ENCODE measurements around the gene LIN7C. TPM values are rescaled to one million over a fixed set of nuclear protein-coding genes. Genes with fewer than 3 reads are reported as not detected.

LIN7C gene
- total RNA-seq, 1 experiment from 2014 or later = 38.7 TPM

DNA sequence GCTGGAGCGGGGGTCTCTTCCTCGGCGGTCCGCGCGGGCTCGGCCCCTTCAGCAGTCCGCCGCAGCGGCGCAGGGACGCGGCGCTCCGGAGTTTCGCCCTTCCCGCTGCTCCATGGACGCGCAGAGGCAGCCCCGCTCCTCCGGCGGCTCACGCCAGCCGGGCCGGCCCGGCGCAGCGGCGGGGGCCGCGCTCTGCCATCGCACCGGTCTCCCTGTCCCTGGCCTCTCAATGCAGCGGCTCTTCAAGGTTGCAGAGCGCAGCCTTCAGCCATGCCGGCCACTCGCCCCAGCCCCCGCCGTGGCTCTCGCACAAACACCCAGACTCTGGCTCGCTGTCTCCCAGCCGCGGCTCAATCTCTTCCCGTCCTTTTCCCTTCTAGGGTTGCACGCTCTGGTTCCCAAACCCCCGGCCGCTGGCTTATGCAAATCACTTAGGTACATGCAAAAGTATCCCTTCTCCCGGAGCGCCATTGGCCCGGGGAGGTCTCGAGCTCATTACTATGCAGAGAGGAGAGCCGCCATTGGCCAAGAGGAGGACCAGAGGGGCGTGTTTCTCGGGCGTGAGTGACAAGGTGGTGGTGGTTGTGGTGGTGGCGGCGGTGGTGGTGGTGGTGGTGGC, 34.1 kb downstream of the LIN7C start, which contains the start of gene LGR4:
LGR4 (minus strand) TSS at position 393 of the 619 bp plus-strand sequence. CDS start 488 bp downstream, outside the sequence.
- peak; percentile 97 for DNase-seq (ENCODE audit: low spot score)
- in situ Hi-C loops (cut with HindIII; ENCODE audit: low sequenced_read_pairs) = no loop called here

DNA sequence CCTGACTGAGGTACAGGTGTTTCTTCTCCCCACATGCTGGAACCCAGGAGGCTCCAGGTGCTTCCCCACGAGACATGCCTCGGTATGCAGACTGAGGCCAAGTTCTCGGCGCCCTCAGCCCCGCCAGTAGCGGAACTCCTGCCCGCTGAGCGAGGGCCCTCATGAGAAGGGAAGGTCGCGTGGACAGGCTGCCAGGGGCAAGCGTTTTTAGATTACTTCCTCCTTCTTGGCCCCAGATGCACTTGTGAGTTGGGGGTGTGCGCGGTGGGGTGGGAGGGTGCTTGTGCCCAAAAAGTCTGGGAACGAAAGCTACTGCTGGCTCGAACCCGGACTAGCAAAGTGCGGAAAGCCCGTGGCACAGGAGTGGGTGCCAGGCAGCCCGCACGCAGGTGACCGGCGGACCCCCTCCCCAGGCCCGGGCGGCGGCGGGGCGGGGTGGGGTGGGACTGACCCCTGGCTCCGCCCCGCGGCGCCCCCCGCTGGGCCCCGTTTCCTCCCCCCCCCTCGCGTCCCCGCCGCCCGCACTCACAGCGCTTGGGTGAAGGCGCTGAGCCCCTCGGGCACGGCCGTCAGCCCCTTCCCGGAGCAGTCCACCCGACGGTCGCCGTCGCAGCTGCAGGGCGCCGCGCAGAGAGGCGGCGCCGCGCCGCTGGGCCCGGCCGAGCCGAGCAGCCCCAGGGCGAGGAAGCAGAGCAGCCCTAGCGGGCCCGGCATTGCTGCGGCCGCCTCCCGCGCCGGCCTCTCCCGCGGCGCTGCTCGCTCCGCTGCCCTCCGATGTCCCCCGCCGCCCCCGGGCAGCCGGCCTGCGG, 34.8 kb downstream of the LIN7C start:
- DNase-seq (ENCODE audit: low spot score) = peak; percentile 35
- in situ Hi-C loops (cut with HindIII; ENCODE audit: low sequenced_read_pairs) = no loop called here

DNA sequence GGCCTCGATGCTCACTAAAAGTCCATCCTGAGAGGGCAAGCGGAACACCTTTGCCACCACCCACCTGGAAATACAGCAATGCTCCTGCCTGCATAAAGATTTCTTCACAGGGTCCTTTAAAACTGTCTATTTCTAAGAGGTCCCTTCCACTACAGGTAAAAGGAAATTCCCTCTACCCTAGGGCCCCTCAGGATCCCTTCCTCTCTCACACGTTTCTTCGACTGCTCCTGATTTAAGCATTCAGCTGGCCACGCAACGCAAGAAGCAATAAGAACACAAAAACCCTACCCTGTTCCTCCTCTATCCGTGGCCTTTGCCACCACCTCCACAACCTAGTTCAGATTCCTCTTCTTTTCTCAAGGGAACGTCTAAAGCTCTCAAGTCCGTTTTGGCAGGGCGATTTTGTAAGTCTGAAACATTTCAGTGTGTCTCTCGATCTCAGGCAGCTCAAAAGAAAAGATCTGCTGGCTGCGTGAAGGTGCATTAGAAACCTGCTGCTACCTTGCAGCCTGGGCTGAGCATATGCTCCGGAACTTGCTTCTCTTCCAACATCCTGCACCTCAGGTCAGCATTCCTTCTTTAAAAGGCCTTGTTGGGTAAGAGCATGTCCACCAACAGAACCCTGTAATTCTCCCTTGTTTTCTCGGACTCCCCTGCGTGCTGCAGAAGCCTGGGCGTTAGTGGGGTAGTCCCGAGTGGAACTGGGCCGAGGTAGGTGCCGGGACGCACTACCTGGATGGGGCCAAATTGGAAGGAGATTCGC, 35.6 kb downstream of the LIN7C start:
- DNase-seq (ENCODE audit: low spot score) = peak; percentile 83
- in situ Hi-C loops (cut with HindIII; ENCODE audit: low sequenced_read_pairs) = no loop called here

DNA sequence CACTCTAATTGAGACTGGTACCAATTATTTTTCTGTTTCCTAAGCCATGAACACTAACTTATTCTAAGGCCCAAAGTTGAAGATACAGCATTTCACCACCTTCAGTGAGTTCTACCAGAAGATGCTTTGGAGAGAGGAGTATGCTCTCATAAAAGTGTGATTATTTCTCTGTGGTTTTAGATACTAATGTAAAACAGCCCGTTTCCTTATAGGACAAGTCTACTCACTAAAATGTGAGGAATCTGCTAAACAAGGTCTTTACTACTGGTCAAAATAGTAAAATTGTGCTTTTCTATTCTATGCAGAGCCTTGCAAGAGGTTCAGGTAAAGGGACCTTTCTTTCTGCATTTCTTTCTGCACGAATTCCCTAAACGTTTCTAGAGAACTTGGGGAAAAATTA, 36.4 kb downstream of the LIN7C start:
- DNase-seq (ENCODE audit: low spot score) = no peak
- in situ Hi-C loops (cut with HindIII; ENCODE audit: low sequenced_read_pairs) = no loop called here

DNA sequence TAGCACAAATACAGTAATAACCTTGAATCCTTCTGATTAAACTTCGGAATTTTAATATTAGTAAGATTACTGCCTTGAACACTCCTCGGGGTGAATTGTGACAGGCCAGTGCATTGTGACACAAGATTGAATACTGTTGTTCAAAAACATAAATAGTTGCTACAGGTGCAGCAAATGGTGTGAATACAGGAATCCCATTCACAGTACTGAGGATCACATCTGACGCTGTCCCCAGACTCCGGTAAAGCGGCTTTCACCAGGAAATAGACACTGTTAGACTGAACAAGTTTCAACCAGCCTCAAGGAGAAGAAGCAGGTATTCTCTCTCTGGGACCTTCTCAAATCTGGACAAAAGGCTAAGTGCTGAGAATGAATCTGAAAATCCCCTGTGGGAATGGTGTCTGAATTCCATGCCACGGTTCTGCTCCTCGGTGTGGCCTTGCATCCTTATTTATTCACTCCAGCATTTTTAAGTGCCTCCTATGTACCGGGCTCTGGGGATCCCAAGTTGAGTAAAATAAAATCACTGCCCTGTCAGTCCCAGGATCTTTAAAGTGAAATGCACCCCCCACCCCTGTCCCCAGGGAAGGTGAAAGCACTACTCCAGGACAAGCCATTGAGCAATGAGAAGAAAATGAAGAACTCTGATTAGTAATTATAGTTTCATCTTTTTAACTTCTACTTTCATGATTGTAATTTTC, 37.4 kb downstream of the LIN7C start:
- in situ Hi-C loops (cut with HindIII; ENCODE audit: low sequenced_read_pairs) = no loop called here
- no peak for DNase-seq (ENCODE audit: low spot score)

DNA sequence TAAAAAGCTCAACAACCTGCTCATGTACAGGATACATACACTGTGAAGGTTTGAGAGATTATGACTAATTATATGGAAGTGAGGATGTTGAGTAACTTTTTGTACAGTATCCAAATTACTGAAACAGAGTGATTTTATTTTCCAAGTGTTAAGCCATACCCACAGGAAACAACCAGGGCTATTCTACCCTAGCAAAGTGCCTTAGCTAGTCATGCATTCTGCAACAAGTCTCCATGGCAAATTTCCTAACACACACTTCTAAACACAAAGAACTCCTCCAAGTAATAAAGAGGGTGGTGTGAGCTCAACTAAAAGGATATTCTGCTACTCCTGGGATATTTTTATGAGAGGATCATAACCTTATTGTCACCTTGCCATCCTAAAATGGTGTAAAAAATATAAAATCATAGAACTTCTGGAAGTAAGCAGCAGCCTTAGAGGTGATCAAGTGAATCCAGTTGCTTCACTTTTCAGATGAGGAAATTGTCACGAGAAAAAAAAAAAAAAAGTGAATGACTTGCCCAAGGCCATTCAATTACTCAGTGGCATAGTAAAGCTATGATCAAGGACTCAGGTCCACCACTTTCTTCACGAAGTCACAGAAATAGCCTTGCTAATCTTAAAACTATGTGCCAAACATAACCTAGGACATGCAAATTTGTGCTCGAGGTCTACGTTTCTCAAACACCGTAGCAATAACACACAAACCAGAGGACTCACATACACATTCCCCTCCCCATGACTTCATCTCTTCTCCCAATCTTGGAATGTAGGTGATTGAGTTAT, 38.2 kb downstream of the LIN7C start:
- no peak for DNase-seq (ENCODE audit: low spot score)
- in situ Hi-C loops (cut with HindIII; ENCODE audit: low sequenced_read_pairs) = no loop called here

DNA sequence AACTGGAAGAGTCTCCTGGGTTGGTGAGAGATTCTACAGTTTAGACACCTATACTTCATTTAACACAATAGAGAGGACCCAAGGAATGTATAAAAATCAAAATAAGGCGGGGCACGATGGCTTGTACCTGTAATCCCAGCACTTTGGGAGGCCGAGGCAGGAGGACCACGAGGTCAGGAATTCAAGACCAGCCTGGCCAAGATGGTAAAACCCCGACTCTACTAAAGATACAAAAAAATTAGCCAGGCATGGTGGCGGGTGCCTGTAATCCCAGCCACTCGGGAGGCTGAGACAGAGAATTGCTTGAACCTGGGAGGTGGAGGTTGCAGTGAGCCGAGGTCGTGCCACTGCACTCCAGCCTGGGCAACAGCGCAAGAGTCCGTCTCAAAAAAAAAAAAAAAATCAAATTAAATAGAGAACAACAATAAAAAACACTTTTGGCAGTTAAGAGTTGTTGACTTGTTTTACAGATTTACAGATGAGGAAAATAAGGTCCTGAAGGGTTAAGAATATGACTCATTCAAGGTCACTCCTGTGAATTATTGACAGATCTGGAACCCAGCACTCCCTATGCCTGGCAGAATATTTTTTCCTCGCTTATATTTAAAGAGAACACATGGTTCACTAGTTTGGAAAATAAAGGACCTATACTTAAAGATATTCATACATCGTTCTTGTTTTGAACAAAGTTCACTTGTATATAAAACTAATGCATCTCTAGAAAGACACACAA, 39.2 kb downstream of the LIN7C start:
- in situ Hi-C loops (cut with HindIII; ENCODE audit: low sequenced_read_pairs) = no loop called here
- no peak for DNase-seq (ENCODE audit: low spot score)

DNA sequence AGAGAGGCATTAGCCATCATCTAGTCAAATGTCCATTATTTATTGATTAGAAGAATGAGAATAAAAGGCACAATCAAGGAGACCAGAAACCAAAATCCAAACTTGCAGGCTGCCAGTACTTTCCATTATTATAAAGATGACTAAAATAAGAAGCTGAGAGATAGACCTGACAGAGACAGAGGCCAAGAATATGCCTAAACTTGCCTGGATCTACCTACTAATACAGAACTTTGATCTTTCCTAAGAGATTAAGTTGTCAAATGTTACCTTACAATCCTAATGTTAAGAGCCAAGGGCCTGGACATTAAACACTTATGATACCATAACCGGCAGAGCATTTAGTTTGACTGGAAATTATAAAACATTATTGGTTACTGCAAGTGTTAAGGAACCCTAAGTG, 40.2 kb downstream of the LIN7C start:
- in situ Hi-C loops (cut with HindIII; ENCODE audit: low sequenced_read_pairs) = no loop called here
- DNase-seq (ENCODE audit: low spot score) = no peak

DNA sequence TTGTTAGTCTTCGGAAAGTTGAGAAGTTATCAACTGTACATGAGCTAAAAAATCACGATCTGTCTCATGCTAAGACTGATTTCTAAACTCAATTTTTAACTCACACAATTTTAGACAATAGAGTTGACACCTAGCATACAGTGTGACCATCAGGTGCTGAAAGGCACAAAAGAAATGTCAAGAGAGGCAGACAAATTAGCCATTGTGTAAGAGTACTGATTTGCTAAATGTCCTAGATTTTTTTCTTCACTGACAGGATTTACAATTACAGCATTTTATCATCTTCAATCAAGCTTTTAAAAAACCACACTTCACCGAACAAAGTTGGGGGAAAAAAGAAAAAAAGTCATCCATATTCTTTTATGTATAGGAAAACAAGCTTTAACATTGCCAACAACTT, 40.9 kb downstream of the LIN7C start:
- DNase-seq (ENCODE audit: low spot score) = no peak
- in situ Hi-C loops (cut with HindIII; ENCODE audit: low sequenced_read_pairs) = no loop called here

DNA sequence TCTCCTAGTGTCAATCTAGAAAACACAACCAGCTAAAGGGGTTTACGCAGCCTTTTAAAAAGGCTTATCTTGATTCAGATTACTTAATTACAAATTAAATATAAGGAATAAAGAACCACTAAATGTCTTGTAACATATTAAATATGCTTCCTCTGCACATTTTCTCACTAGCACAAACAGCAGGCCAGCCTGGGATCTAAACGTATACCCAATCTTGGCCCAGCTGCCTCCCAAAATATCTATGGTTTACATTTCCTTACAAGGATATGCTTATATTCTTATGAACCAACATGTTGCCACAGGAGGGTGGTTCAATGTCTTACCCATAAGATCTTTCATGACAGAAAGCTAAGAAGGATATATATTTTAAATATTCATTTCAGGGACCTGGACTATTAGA, 41.7 kb downstream of the LIN7C start:
- no peak for DNase-seq (ENCODE audit: low spot score)
- in situ Hi-C loops (cut with HindIII; ENCODE audit: low sequenced_read_pairs) = no loop called here

DNA sequence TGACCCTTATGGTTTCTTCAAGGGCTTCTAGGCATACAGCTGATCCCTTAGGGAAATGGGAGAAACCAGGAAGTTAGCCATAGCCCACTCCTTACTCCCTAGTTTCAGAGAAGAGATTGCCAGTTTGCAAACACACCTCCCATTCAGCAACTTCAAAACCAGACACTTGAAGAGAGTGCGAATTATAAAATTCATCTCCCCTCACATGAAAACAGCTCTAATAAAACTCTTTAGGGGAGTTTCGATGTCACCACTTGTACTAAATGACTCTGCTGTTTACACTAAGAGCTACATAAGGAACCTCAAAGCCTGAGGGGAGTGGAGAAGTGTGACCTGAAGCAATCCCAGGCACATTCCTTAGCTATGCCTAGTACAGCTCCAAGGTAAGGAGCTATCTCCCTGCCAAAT, 42.3 kb downstream of the LIN7C start:
- in situ Hi-C loops (cut with HindIII; ENCODE audit: low sequenced_read_pairs) = no loop called here
- DNase-seq (ENCODE audit: low spot score) = no peak

DNA sequence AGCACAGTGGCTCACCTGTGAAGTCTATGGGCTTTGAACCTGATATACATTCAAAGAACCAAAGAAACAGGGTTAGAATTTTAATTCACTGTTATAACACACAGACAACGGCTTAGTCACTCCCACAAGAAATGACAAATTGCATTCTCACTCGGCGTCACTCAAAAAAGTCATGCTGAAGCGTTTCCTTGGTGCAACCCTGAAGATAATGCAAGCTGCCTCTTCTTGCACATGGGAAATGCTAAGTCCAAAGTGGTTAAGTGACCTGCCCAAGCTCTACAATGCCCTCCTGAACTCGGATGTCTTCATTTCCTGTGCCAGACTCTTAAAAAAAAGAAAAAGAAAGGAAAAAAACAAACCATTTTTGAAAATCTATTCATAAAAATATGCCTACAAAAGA, 44.0 kb downstream of the LIN7C start:
- DNase-seq (ENCODE audit: low spot score) = no peak
- in situ Hi-C loops (cut with HindIII; ENCODE audit: low sequenced_read_pairs) = no loop called here

DNA sequence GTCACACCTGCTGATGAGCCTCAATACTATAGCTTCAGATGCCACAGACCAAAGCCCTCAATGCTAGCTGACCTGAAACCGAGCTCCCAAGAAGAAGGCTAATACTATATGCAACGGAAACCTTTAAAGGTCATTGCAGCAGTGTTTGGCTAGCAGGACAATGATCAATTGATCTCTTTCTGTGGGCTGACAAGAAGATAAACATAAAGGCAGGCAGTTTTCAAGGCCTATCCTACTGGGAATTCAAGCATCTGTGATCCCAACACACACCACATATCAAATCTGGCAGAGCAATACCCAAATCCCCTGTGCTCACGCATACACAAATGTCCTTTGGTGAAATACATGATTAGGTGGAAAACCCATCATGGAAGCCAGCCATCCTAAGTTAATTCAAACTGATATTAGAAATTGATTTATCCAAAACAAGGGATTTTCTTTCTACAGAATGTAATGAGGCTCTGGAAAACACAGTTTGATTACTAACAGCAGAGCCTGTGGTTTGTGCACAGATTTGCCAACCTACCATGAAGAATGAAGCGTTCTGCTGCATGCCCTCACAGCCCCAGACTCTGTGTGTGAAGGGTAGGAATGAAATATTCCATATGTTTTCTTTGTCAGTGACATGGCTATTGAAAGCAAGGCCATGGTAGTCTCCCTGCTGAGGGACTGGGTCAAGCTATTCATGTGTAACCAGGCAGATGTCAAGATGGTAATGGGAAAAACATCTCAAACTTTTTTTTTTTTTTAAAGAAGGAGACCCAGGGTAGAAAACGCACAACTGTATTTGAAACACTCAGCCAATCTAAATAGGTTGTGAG, 46.2 kb downstream of the LIN7C start:
- no peak for DNase-seq (ENCODE audit: low spot score)
- in situ Hi-C loops (cut with HindIII; ENCODE audit: low sequenced_read_pairs) = no loop called here

DNA sequence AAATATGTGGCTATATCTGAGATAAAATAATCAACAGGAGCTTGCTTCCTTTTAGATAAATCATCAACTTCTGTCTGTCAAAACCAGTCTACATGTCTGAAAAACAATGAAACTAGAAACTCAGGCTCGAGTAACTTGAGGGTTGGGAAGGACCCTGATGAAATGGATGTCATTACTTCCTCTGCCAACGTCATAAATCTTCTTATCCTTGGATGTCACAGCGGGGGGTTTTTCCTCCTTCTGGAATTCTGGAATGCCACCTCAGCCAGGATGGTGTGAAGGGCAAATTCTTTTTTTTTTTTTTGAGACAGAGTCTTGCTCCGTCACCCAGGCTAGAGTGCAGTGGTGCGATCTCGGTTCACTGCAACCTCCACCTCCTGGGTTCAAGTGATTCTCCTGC, 47.4 kb downstream of the LIN7C start:
- no peak for DNase-seq (ENCODE audit: low spot score)
- in situ Hi-C loops (cut with HindIII; ENCODE audit: low sequenced_read_pairs) = no loop called here

DNA sequence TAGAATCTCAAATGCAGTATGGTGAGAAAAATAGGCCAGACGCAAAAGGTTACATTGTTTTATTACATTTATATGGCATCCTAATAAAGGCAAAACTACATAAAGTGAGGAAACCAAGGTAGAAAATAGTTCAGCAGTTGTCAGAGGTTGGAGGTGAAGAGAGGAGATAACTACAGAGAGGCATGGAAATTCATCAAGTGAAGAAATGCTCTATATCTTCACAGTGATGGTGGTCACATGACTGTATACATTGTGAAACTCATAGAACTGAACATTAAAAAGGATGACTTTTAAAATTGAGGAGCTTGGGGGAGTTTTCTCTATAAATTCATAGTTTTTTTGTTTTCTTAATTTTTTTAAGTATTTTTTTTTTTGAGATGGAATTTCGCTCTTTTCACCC, 48.4 kb downstream of the LIN7C start:
- in situ Hi-C loops (cut with HindIII; ENCODE audit: low sequenced_read_pairs) = no loop called here
- DNase-seq (ENCODE audit: low spot score) = no peak

DNA sequence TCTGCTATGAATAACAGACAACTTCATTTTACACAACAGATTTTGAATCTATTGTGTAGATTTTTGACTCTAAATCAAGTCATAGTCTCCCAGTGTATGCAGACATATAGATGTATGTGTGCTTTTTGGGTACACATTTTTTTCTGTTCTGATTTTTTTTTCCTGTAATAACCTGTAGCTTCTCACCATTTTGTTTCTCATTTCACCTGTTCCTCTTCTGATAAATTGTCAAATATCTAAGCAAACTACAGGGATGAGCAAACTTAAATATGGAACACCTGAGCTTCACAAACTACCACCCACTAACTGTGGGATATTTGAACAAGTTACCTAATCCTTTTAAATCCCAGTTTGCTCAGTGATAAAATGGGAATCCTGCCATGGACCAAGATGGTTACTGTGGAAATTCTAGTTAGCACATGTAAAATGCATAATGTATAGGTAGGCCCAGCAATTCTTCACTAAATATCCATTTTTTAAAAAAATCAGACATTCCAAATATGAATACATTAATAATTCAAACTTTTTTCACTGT, 49.7 kb downstream of the LIN7C start:
- in situ Hi-C loops (cut with HindIII; ENCODE audit: low sequenced_read_pairs) = no loop called here
- no peak for DNase-seq (ENCODE audit: low spot score)

DNA sequence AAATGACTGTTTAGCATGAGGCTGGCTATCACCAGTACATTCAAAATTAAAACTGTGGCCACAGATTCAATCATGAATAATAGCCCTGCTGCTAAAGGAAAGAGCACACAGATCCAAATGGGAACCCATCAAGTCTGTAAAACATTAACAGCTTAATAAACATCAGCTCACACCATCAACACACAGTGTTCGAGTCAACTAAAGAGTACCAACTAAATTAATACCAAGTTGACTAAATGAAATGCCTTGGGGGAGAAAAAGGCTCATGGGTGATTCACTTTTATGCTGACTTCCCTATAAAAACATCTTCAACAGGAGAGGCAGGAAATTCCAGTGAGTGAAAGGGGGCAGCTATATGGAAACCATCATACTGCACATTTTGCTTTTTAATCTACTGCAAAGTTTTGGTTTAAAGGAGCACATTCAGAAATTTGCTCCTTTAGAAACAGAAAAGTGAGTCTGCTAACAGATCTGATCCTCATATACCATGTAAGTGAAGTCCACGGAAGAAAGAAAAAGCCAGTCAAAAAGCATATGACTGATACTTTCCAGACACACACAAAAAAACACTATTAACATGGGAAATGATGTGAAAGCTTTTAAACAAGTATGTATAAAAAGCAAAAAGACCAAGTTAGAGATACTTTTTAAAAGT, 50.3 kb downstream of the LIN7C start:
- no peak for DNase-seq (ENCODE audit: low spot score)
- in situ Hi-C loops (cut with HindIII; ENCODE audit: low sequenced_read_pairs) = no loop called here

All from G401 (cell line).